GM21515 (cell line): ENCODE measurements around the gene PBOV1.

Experiments
- ATAC-seq: cut with Tn5 transposase; IDR thresholded peaks from one replicate; pipeline ENCODE4 v1.9.1; 2021; ENCODE audit not compliant: unreplicated experiment

The PBOV1 gene

DNA sequence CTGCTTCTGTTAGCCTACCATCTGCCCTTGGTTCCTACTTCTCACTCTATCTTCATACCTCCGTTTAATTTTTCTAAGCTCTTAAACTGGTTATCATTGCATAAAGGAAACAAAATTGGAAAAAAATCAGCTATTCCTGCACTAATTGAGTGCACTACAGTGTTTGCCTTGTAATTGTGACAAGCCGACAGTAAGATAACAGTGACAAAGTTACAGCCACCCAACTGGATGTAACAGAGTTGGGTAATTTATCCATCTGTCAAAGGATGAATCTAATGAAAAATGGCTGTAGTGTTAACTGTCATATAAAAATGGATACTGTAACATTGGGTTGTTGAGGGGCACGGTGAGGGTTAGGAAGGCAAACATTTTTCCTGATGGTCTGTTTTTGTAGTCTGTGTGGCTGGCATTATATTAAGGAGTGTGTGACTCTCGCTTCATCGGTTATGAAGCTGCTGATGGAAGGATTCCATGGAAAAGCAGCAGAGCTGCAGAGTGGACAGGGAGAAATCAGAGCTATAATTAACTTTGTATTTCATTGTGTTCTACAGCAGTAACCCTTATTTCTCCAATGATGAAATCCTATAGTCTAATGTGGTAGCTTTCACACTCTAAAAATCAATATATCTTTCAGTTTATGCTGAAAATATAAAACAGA, 12.7 kb downstream of the PBOV1 start:
- ATAC-seq = no peak

DNA sequence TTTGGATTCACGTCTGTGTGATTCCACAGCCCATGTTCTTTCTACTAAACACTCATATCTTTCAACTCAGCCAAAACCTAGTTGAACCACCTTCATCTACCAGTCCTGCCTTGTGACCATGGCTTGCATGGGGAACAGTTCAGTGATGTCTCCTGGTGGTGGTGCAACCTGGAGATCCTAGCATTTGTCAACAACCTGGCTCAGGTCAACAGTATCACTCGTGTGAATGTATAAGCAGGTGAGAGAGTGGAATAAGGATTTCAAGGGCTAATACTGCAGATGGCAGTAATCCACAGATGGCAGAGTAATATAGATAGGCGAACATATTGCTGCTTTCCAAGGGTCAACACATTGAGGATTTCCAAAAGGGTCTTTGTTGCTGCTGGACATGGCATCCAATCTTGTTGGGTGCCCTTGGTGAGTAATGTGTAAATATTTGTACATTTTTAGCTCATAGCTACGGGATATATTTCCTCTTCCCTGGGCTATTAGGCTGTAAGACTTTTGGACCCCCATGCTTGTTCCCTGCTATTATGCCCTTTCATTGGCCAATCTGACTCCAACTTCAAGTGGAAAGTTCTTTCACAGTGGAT, 13.4 kb downstream of the PBOV1 start:
- no peak for ATAC-seq

DNA sequence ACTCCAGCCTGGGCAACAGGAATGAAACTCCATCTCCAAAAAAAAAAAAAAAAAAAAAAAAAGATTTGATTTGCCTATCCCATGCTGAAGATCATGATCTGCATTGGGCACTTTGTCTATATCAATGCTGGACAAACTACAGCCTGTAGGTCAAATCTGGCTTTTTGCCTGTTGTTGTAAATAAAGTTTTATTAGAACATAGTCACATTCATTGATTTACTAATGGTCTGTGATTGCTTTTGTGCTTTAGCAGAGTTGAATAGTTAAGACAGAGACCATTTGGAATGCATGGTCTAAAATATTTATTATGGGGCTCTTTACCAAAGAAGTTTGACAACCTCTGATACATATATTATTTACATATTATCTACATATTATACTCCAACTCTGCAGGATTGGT, 14.0 kb downstream of the PBOV1 start:
- no peak for ATAC-seq

DNA sequence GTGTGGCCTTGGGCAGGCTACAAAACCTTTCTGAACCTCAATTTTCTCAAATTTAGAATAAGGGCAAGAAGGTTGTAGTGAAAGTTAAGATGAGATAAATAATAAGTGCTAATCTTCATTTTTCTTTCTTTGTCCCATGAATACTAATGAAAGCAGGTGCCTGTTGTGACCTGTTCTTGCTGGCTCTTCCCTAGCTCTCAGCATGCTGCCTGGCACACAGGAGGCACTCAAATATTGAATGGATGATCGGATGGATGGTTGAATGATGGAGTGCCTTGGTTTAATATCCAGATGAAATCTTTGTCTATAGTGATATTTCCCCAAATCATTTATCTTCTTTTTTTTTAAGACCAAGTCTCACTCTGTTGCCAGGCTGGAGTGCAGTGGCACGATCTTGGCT, 15.0 kb downstream of the PBOV1 start:
- no peak for ATAC-seq

DNA sequence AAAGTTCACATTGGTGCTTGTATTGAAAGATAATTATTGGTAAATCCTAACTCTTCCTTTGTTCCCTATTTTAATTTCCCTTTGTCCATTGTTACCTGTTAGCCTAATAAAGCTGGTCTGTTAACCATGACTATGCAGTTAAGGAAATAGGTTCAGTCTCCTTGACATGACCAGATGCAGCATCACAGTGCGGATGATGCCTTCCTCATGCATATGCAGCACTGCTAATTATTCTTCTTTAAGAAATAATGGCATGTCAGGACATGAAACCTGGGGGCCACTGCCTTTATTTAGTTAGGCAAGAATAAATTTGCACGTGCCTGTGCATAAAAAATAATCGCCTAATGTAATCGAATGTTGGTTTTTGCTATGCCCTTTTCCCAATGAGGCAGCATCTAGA, 16.5 kb downstream of the PBOV1 start:
- ATAC-seq = no peak

DNA sequence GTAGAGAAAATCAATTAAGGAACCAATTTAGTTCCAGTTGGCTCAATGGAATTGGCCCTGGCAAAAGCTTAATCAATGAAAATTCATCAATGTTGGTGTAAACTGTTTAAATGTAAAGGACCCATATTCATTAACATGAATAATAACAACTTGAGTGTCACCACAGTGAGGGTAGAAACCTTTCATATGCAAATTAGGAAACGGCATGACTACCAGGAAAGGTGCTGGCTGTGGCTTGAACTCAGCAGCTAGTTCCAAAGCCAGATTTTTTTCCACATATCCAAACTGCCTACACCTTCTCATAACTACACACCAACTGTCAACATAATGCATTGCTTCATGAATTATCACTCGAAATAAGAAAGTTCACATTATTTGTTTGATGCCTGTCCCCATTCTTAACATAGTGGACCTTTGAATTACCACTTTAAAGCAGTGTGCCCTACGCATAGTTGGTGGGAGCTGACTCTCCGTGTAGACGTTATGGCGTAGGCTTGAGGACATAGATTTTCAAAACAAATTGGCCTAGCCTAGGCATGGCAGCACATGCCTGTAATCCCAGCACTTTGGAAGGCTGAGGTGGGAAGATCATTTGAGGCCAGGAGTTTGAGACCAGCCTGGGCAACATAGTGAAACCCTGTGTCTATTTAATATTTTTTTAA, 19.7 kb downstream of the PBOV1 start:
- ATAC-seq = no peak

DNA sequence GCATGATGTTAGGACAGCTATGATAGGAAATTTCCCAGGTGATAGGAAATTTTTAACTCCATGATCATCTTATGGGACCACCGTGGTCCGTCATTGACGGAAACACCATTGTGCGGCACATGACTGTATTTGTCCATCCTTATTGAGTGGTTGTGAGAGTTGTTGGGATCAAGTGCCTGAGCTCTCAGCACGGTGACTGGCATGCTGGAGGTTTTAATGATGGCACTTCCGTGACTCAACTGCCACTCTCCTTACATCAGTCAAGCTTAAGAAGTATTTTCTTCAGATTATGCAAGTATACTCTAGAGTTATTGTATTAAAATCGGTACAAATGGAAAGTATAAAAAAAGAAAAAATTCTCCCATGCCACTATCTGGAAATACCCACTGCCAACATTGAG, 20.7 kb downstream of the PBOV1 start:
- ATAC-seq = no peak

DNA sequence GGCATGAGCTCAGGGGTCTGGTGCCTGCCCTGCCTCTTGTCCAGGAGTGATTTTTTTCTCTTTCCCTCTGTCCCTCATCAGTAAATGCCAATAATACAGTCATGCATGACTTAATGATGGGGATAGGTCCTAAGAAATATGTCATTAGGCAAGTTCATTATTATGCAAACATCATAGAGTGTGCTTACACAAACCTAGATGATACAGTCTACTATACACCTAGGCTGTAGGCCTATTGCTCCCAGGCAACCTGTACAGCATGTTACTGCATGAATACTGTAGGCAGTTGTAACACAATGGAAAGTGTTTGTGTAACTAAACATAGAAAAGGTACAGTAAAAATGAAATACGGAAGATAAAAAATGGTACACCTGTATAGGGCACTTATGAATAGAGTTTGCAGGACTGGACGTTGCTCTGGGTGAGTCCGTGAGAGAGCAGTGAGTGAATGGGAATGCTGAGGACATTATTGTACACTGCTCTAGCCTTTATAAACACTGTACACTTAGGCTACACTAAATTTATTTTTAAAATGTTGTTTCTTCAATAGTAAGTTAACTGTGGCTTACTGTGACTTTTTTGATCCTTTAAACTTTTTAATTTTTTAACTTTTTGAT, 22.1 kb downstream of the PBOV1 start:
- no peak for ATAC-seq

DNA sequence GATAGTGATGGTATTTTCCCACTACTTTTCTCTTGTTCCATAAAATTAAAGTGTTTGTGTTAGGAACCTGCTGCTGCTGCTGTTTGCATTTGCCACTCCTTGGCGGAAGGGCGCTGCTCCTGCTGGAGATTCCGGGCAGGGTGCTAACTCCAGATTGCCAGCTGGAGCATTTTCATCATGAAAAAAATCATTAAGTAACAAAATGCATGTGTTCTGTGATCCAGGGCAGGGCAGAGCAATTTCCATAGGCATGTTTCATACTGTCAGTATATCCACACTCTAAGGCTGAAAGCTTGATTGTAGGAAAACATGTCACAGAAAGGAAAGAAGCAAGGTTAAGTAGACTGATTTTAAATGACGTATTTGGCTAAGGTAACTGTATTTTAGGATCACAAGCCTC, 24.0 kb downstream of the PBOV1 start:
- ATAC-seq = no peak

DNA sequence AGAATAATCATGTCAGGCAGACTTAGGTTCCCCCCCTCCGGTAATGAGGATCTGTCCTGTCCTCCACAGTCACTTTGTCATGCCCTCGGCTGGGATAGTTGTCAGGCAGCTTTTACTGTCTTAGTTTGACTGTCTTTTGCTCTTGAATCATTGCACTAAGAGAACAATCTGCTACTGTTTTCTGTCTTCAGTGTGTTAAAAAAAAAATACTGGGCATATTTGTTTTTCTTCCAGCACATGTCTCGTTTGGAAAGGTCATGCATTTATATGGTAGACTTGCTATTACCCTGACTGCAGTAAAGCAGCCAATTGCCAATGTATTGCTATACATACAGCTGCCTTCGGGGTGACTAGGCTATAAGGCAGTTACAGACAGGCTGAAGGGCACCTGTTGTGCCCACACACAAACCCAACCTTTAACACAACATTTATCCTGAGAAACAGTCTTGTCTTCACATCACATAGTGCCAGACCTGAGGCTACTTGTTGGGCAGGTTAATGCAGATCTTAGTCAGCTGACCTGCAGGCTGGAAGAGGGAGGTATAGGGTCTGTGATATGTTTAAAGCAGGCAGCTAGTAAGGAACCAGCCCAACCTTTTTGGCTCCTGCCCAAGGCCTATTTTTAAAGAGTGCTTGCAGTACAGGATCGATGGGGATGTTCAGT, 29.9 kb downstream of the PBOV1 start:
- no peak for ATAC-seq

DNA sequence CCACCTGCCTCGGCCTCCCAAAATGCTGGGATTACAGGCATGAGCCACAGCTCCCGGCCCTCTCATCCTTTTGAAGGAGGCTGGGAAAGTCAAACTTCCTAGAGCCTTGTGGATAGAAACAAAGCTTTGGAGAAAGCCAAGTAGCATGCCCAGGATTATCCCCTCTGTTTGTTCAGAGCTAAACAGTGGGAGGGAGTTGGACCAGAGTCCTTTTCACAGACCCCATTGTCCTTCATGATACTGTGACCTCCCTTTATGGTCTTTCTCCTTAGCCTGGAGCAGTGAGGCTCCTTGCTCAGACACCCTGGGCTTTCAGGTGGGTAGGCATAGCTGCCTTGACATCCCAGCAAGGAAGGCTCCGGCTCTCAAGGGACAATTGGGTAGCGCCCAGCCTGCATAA, 31.1 kb downstream of the PBOV1 start:
- no peak for ATAC-seq

DNA sequence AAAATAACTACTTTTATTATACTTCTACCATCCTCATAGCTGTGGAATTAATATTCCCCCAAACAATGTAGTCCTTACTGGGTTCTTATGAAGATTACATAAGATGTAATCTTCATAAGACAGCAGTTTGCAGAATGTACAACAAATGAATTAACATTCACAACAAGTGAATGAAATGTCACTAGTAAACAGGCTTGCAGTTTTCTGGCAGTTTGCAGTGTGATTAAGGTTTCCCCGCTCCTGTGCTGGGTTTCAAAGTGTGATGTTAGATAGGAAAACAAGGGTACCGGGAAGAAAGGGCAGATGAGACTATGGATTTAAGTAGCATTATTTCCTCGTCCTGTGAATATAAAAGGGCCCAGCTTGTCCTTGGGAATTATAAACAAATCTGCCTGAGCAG, 34.1 kb downstream of the PBOV1 start:
- ATAC-seq = no peak

DNA sequence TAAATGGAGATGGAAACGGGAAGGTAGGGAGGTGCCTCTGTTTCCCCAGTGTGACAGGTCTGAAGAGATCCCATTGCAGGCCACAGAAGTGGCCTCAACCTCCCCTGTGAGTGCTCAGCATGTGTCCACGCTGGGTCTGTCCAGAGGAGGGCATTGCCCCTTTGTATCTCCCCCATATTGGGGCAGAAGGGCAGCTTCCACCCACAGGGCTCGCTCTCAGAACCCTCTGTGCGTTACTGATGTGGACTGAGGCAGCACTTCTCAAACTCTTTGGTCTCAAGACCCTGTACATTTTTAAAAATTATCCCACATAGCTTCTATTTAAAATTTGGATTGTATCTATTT, 34.5 kb downstream of the PBOV1 start:
- ATAC-seq = no peak

DNA sequence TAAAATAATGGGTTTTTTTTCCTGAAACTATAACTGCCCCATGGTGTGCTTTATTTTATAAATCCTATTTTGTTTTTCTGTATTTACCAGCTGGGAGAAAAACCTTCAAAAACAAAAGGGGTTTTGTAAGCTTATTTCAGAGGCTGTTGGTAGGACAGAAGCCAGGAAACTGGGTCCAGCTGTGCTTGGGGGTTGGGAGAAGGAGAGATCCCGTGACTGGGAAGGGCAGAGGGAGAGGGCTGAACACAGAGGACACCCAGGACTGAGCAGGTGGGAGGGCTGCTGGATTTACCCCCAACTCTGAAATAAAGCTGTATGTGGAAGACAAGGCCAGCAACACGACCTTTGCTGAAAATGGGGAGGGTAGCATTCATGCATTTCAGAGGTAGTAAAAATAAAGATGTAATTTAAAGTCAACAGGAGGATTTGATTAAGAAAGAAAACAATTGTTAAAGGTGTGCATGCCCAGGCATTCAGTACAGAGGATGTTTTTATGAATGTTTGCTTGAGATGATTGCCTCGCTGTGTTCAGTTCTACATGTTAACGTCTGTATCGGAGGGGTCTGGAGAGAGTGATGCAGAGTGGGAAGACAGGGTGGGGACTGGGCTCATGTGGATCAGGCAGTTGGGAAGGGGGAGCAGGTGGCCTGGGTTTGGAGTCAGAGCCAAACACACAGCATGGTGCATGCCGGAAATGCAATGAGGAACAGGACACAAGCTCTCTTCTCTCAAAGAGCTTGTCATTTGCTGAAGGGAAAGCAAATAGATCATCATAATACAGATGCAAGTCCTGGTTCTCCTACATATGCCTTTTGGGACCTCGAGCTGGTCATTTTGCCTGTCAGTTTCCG, 35.1 kb downstream of the PBOV1 start:
- no peak for ATAC-seq

DNA sequence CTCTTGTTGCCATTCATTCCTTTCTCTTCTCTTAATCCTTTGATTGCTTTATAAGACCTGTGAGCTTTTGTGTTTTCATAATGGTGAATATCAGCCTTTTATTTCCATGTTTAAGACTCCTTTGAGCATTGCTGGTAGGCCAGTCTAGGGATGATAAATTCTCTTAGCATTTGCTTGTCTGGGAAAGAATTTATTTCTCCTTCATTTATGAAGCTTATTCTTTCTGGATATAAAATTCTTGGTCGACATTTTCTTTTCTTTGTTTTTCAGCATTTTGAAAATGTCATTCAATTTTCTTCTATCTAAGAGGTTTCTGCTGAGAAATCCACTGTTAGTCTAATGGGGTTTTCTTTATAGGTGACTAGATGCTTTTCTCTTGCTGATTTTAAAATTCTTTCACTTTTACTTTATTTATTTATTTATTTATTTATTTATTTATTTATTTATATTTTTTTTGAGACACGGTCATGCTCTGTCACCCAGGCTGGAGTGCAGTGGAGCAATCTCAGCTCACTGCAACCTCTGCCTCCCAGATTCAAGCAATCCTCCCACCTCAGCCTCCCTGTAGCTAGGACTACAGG, 41.5 kb downstream of the PBOV1 start:
- ATAC-seq = no peak

DNA sequence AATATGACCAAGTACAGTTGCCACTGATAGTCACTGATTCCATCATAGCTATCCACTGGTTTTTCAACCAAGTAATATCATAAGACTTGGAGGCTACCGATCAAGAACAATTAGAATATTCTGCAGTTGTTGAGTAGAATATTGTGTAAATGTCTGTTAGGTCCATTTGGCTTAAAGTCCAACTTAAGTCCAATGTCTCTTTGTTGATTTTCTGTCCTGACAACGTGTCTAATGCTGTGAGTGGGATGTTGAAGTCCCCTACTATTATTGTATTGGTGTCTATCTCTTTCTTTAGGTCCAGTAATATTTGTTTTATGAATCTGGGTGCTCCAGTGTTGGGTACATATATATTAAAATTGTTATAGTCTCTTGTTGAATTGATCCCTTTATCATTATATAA, 42.7 kb downstream of the PBOV1 start:
- no peak for ATAC-seq
